CD4-positive, alpha-beta T cell treated with Interleukin-2 at 100 ng/mL for 4 hours (primary cell): ENCODE results near the gene PTPRT.

ENCODE experiments used
- DNase-seq: peaks from one replicate; pipeline ENCODE4 v3.0.0-alpha.2; 2020; ENCODE audit warnings: low spot score

Gene PTPRT

DNA sequence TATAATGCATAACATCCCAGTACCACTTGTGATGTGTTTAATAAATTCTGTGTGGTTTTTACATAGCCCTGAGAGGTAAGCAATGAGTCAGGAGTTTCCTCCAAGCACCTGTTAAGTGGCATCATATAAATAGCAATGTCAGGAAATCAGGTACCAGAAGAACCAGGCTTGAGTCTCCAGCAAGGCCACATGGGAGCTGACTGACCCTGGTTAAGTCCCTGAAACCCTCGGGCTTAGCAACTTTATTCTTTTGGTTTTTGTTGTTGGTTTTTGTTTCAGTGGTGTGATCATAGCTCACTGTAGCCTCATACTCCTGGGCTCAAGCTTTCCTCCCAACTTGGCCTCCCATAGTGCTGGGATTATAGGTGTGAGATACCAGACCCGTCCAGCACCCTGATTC, 70.0 kb downstream of the PTPRT start:
- no peak for DNase-seq

DNA sequence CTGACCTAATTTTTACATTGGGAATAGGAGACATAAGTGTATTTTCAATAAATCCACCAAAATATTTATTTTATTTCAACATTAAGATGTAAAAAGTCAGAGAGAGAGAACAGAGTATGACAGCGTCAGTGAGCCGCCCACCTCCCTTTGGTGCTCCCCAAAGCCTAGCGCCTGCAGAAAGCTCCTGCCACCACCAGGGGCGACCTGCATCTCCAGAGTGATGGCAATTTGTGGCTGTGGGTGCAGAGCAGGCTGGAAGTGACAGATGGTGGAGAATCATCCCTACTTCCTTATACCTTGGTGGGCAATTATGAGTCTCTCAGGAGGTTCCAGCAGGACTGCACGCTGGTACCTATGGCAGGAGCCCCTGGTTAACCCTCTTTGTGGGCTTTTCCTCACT, 87.3 kb downstream of the PTPRT start:
- DNase-seq, result no peak

DNA sequence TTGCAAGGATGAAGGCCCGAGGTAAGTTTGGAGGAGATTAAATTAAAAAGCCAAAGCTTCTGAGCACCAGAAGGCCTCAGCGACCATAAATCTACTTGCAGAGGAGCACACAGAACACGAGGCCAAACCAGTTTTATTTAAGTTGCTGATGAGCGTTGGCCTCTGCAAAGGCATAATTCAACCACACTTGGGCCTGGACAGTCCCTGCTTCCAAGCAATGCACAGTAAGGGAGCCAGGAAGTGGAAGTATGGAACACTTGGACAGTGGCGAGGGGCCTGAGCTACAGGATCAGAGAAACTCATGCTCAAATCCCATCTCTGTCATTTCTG, 92.8 kb downstream of the PTPRT start:
- no peak for DNase-seq

DNA sequence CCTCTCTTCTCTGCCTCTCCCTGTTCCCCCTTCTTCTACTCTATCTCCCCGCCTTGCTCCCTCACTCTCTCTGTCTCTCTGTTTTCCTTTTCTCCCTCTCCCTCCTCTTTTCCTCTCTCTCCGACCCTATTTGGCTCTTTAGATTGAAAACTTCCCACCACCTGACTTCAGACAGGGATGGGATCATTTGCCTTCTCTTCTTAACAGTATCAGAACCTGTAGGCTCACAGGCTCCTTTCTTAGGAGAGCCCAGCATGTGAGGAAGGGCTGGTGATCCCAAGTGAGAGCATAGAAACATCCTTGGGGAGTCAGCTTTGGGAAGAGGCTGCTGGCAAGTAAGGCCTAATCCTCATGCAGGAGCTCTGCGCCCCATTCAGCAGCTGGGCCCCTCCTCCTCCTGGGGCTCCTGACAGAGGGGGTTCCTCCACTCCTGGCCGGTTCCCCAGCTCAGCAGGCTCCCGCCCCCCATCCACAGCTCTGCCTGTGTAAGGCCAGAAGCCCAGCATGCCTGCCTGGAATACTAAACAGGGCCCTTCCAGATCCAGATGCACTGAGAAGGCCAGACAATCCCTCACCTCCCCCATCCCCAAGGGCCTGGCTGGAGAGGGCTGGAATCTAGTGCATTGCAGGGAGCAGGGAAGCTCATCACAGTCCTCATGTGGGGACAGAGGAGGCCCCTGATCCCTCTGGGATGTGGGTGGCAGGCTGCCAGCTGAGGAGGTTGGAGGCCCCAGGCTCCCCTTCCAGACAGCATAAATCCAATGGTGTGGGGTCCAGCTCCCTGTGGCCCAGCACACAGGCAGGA, 93.4 kb downstream of the PTPRT start:
- DNase-seq, result no peak

DNA sequence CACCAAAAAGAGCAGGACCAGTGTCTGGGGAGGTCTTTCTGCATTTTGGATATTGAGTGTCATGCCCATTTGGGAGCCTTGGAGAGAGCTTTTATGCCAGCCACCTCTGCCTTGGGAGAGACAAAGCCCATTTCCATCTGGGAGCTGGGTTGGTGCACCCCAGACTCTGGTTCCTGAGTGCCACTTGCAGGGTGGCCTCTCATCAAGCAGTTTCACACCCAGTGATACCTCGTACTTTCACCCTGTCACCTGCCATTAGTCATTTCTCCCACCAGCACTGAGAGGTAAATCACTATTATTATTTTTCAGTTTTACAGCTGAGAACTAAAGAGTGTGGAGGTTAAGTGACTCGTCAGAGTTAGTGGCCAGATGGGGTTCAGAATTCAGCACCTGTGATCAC, 94.7 kb downstream of the PTPRT start:
- no peak for DNase-seq

DNA sequence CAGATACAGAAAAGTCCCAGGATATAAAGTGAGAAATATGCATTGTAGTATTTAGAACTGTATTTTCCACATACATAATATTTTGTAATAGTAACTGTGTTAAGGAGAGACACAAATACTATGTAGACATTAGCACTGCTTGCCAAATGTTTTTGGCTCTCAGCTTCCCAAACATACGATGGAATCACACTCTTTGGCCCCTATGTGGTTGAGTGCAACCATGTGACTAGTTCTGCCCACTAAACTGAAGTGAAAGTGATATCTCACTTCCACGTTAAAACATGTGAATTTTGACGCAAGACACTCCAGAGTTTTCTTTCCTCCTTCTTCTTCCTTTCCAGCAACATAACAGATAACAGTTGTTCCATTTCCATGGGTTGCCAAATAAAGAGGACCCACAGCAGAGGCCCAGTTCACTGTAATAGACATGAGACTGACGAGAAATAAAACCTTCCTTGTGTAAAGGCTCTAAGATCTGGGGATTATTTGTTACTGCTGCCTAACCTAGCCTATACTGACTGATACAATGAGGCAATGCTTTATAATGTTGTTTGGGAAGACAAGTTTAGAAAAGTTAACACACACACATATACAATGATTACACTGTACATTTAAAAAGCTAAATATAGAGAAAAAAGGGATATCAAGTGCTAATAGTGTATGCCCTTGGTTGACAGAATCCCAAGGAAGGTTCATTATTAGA, 97.2 kb downstream of the PTPRT start:
- no peak for DNase-seq

DNA sequence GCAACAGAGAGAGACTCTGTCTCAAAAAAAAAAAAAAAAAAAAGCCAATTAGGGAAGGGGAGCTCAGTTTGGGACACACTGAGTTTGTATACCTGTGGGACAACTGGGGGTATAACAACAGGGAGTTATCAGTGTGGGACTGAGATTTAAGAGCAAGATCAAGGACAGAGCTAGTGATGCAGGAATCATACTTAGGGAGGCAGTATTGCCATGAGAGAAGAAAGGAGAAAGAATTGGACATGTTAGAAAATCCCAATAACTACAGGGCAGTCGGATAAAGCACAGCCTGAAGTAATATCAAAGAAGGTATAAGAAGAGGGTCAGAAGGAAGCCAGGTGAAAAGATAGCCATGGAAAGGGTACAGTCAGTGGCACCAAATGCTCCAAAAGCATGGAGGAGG, 121.2 kb downstream of the PTPRT start:
- DNase-seq, result no peak

DNA sequence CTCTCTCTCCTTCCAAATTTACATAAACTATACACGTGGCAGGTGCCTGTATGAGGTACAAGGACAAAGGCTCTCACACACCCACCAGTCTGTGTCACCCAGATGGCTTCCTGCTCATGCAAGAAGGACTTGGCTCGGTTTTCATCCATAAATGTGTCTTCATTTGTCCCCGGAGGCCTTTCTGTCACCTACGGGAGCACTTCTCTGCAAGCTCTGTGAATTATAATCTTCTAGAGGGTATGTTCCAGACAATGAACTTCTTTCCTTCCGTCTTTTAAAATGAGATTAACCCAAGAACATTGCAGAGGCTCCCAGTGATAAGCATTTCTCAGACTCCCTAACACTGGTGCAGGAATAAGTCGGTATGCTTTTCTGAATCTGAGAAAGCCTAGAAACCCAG, 123.6 kb downstream of the PTPRT start:
- DNase-seq, result no peak

DNA sequence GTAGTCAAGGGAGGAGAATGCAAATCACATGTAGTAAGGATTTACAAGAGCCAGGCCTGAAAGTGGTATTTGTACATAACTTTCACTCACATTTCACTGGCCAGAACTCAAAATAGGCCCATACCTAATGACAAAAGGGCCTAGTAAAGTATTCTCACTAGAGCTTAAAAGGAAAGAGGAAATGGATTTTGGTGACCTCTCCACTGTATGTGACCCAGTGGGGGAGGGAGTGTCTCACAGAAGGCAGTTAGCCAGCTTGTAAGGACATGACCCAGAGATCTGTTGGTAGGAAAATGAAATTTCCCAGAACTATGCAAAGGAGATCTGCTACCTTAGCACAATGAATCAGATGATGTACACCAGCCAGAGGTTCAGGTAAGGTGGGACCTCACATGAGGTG, 124.4 kb downstream of the PTPRT start:
- DNase-seq, result no peak

DNA sequence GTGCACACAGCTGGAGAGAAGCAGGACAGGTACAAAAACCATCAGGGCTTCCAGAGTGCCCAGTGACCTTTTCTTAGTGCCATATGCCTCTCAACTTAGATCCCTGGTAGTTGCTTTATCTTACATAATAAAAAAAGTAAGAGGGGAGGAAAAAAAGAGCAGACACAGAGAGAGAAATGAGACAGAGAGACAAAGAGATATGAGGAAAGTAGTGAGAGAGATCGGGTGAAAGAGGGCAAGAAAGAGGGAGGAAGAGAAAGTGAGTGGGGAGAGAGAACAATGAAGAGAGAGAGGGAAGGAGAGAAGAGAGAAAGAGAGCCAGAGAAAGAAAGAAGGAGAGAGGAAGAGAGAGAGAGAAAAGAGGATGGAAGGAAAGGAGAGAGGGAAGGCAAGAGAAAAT, 131.6 kb downstream of the PTPRT start:
- DNase-seq, result no peak

DNA sequence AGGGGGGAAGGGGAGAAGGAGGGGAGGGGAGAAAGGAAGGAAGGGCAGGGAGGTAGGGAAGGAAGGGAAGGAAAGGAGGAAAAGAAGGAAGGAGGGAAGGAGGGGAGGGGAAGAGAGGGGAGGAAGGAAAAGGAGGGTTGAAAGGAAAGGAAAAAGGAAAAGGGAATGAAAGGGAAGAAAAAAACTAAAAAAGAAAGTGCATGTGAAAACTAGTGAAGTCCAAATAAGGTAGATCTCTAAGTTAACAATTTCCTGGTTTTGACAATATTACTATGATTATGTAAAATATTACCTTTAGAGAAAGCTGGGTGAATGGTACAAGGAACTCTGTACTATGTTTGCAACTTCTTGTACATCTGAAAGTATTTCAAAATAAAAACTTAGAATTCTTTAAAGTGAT, 132.4 kb downstream of the PTPRT start:
- no peak for DNase-seq

DNA sequence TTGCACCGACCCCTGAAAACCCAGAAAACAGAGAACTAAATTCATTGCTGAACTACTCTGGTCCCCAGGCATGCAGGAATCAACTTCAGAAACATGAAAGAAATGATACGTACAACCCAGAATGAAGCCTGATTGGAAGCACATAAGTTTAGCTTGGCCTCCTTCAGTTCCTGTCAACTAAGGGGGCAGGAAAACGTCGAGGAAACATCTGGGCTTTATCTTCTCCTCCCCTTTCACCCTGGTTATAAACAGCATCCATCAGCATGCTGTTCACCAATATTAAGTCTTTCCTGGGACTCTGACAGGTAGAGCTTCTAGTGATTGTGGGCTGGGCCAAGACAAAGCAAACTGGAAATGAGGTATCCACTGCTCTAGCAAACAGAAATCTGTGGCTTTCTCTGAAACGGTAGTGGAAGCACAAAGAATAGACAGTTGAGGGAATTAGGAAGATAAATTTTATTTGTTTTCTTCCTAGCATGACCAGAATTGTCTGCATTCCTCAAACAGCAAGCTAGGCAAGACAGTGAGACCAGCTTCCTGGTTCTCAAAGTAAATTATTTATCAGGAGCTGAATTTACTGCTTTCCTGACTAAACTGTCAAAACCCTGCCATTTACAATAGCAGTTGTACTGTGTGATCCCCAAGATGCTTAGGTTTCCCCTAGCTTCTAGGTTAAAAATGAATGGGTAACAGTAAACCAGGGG, 134.4 kb downstream of the PTPRT start:
- DNase-seq, result no peak

DNA sequence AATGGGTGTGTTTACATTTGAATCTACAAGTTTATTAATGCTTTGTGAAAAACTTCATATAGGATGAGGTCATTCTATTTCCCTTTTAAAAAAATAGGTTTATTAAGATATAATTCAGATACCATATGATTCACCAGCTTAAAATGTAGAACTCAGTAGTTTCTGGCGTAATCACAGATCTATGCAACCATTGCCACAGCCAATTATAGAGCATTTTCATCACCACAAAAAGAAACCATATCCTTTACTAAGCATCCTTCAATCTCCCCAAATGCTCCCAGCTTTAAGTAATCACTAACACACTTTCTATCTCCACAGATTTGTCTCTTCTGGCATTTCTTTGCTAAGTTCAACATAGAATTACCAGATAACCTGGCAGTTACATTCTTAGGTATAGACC, 137.2 kb downstream of the PTPRT start:
- DNase-seq, result no peak

DNA sequence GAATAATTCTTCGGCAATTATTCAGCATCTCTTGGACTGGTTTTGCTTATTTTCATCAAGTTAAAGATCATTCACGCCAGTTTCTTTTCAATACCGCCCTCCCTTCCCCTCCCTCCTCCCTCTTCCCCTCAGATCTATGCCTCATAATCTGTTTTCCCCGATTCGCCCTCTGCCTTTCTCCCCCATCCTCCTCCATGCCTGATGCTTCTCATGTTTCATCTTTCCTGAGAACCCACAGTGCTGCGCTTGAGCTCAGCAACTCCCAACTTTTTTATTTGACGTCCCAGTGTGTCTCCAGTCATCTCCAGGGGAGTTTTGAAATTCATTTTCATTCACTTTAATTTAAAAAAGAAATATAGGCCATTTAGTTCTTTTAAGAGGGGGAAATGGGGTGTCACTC, 142.7 kb downstream of the PTPRT start:
- DNase-seq, result no peak

DNA sequence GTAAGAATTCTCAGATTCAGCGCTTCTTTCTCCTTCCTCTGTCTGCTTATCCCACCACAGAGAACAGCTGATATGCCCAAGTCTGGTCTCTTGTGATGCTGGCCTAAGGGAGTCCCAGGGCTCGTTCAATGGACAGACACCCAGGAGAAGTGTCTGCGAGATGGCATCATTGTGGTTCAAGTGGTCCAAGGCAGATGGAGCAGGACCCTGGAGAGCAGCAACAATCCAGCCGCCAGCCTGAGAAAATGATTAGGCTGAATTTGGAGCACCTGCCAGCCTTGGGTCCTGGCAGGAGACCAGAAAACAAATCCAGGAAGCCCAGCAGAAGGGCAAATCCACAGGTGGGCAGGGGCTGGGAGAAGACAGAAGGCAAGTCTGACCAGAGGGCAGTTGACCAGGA, 145.8 kb downstream of the PTPRT start:
- no peak for DNase-seq

DNA sequence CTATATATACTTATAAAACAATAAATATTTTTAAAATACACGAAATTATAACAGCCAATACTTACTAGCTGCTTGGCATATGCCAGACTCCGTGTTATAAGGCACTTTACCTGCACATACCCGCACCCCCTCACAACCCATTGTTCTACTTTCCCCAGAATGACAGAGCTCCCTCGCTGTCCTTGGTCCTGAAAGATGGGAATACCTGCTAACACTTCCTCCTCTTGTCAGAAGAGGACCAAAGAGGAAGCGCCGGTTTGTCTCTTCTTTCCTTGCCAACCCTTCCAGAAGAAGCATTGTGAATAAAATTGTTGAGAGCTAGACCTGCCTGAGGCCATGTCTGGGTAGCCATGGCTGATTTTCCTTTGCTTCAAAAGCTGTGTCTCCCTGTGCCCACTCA, 149.3 kb downstream of the PTPRT start:
- no peak for DNase-seq

DNA sequence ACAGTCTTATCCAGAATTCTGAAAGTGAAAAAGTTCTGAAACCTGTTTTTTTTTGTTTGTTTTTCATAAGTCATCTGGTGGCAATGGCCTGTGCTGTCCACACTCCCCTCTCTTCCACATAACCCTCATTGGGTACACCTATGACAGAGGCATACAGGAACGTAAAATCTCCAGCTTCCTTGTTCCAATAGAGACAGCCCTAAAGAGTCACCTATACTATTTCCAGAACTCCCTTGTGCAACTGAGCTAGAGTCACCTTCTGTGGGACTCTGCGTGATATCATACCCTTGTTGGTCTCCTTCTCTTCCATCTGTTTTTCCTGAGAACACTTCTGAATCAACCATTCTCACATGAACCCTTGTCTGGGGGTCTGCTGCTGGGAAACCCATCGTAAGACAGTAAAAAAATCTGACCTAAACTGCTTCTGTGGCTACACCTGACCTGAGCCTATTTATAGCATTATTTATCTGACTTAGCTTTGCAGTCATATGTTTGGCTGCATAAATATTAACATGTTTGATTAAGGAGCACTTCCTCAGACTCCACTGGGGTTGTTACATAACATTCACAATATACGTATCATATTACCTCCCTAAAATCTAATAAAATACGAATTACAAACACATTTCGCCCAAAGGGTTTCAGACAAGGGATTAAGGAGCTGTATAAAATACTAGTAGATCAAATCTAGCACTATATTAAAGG, 151.9 kb downstream of the PTPRT start:
- no peak for DNase-seq

DNA sequence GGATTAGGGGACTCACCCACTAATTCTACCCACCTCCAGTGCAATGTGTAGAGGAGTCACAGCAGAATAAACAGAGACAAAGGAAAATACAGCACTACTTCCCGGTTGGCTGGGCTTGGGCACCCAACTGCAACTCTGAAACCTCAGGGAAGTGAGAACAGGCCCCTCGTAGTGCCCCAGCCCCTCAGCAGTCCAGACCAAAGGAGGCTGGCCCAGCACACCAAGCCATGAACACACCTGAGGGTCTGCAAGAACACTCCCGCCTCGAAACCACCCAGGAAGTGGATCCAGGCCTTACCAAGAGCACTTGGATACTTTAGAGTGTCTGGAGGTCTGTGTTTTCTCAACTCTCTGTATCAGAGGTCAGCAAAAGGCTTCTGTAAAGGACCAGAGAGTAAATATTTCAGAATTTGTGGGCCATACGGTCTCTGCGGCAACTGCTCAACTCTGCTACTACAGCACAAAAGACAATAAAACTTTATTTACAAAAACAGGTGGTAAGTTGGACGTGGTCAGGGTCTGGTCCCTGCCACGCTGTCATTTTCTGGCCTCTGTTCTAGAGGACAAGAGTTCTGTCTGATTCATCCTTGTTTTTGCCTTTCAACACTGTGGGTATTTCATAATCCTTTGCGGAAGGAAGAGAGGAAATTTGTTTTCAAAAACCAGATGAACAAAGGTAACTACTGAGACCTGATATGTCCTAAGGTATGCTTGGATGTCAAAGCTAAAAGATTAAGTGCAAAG, 154.6 kb downstream of the PTPRT start:
- no peak for DNase-seq

DNA sequence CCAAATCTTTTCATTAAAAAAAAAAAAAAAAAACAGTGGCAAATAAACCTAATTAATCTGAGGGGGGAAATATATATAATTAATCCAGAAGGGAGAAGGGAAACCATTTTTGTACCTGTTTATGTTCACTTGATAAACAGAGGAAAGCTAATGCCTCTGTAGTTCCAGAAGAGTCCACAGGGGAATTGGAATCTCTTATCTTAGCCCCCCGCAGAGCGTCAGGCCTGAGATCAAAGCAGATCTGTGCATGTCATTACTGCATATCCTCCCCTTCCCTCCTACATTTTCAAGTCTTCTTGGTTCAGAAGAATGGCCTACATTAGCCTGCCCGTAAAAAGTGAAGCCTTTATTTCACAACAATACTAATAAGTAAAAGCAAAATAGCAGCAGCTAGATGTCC, 157.2 kb downstream of the PTPRT start:
- no peak for DNase-seq

DNA sequence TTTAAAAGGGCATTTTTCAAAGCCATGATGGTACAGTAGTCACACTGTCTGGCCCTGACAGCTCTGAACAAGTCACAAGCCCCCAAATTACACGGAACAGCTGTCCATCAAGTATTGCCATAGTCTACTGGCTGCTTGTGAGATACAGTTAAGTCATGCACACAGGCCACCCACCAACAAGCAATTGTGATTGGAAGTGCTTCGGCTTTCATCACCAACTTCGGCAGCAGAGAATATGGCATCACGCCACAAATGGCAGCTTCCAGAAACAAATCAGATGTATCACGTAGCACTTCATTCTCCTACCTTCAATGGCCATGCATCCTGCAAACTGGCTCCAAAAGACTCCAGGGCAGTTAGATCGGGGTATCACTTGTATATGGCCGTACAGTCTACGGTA, 160.5 kb downstream of the PTPRT start:
- no peak for DNase-seq

DNA sequence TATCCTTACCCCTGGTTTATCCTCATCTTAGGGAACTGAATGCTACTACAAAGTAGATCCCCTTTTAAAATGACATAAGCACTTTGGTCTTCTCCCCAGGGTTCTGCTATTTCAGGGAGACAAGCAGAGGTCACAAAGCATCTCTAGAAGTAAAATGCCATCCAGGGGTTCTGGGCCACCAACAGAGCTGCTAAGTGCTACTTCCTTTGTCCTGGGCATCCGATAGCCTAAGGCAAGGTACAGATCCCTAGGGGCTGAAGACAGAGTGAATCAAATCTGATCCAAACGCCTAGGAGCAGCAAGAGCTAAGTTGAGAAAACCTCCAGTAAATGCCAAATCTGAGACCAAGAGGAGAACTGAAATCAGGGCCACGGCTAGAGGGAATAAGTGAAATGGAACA, 161.2 kb downstream of the PTPRT start:
- no peak for DNase-seq

DNA sequence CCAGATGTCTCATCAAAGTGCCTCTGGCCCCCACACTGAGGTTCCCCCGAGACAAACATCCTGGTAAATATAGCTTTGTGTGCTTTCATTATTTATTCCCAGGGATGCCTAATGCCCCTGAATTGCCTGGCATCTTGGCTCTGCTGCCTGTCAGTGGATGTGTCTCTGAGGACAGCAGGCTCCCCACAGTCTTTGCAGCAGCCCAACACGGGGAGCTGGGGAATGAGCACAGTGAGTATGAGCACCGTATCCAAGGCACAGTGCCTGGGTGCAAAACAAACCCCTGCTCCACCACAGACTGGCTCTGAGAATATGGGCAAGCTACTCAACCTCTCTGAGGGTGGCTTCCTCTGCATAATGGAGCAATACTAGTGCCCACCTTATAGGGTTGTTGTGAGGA, 165.9 kb downstream of the PTPRT start:
- no peak for DNase-seq
